Stimulated activated CD8-positive, alpha-beta memory T cell treated with anti-CD3 and anti-CD28 coated beads, Interleukin-4, amount 100 ng/mL, for 4 hours (primary cell): ENCODE results near the gene DMTF1.
"Not testable (repeated sequence)": the region's sequence is repeated elsewhere in the genome, so short reads cannot be mapped to it uniquely, and the experiment has no call there.

Experiments used
- DNase-seq, 2 donors: peaks; one replicate each; pipeline ENCODE4 v3.0.0-alpha.2; 2020; ENCODE audit warnings: low read depth in 2 of 2, low spot score in 1 of 2

DMTF1 gene

DNA sequence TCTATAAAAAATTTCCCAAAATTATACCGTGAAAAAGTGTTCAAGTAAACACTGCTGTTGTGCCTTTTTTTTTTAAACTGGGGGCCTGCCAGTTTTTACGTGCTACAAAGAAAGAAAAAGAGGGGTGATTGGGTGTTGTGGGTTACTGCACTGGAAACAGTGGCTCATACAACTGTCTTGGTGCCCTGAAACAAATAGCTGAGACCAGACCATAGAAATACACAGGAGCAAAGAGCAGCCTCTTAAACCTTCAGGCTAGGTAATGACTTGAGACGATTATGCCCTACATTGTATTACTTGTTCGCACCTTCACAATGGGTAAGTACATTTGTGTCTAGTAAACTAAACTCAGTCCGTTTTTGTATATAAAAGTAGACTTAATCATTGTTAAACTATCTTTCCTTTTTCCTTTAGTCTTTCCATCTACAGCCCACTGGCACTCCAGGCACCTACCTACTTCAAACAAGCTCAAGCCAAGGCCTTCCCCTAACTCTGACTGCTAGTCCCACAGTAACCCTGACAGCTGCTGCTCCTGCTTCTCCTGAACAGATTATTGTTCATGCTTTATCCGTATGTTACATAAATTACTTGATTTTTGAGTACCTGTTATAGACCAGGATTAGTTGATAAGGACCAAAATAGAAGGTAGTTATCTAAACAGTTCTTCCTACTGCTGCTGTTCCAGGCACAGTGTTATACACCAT, 40.7 kb downstream of the DMTF1 start:
- DNase-seq, result no peak

DNA sequence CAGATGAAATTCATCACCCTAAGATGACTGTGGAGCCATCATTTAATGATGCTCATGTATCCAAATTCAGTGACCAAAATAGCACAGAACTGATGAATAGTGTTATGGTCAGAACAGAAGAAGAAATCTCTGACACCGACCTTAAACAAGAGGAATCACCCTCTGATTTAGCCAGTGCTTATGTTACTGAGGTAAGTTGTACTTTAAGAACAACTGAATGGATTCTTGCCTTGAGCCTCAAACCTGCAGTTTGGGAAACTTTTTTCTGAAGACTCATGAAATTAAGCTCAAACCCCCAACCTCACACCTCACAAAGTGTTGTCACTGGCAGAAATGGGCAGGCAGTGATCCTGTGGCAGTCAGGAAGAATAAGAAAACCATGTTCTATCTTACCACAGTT, 41.7 kb downstream of the DMTF1 start:
- no peak for DNase-seq

DNA sequence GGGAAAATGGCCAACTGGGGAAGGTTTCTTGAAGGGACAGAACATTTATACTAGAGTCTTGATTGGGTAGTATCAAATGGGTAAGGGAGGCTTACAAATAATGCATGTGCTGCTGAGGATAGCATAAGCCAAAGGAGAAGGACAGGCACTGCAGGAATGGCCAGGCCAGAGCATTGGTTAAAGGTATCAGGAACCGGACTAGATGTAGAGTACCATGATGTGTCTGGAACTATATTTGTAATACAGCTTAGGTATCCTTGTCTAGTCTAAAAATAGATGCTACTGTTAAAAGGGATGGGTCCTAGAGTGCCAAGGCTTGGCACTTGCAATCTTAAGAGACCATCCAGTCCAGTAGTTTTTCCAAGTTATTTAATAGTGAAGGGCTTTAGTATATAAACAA, 47.0 kb downstream of the DMTF1 start:
- no peak for DNase-seq

DNA sequence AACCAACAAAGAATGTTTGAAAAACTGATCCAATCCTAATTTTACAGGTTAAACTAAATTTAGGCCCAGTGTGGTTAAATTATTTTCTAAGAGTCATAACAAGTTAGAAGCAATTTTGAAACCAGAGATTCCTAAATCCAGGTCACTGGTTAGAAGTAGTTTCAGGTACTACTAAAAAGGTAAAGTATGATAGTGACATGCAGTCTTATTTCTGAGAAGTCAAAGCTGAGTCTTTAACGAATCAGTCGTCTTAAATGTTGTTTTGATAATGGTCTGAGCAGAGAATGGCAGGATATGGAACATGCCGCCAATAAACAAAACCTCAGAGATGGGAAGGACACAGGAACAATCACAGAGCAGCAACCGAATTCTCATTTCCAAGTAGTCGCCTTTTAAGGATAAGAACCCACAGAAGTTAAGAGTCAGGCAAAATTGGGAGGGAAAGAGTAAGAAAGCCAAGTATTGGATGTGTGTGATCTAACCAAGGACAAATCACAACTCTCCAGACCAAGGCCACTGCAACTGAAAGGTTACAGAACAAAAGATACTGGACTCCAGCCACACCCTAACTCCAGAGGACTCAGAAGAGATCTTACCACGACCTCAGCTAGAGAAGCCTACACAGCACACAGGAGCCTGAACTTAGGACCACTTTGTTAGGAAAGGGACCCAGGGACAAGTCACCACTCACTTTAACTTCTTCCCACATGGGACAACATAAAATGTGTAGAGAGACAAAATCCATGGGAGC, 47.6 kb downstream of the DMTF1 start:
- DNase-seq, result no peak

DNA sequence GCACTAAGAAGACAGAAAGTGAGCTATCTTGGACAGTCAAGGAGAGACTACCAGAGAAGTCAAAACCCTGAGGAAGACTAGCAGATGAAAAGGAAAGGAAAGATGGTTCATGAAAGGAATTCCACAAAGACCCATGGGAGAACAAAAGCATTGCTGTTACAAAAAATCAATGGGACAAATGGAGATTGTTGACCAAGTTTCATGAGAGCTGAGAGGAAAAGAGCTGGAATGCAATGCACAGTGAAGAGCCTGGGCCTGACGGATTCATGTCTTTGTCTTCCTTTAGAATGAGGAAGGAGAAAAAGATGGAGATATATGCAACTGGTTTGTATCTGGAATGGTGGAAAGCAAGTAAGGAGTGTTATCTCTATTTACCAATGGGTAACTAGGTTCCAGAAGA, 50.0 kb downstream of the DMTF1 start:
- no peak for DNase-seq

DNA sequence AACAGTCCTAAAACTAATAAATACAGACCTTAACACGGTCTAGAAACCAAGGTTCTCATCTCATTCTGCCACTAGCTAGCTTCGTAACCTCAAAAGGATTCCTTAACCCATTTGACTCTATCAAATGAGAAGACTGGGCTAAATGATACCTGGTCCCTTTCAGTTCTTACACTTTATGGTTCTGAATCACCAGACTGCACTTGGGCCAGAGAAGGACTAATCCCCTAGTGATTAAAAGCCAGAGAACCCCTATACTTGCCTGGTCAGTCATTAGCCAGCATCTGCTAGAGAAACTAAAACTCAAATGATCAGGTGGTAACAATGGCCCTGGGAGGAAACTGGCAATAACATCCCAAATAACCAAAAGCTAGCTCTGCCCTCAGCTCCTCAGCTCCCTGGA, 50.5 kb downstream of the DMTF1 start:
- no peak for DNase-seq

DNA sequence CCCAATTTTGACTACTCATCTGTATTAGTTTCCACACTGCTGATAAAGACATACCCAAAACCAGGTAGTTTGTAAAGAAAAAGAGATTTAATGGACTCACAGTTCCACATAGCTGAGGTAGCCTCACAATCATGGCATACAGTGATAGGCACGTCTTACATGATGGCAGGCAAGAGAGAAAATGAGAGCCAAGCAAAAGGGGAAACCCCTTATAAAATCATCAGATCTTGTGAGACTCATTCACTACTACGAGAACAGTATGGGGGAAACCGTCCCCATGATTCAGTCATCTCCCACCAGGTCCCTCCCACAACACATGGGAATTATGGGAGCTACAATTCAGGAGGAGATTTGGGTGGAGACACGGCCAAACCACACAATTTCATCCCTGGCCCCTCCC, 51.7 kb downstream of the DMTF1 start:
- not testable (repeated sequence) for DNase-seq

DNA sequence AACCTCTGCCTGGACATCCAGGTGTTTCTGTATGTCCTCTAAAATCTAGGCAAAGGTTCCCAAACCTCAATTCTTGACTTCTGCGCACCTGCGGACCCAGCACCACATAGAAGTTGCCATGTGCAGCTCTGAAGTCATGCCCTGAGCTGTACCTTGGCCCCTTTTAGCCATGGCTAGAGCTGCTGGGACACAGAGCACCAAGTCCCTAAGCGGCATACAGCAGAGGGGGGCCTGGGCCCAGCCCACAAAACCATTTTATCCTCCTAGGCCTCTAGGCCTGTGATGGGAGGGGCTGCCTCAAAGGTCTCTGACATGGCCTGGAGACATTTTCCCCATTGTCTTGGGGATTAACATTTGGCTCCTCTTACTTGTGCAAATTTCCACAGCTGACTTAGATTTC, 52.7 kb downstream of the DMTF1 start:
- no peak for DNase-seq

DNA sequence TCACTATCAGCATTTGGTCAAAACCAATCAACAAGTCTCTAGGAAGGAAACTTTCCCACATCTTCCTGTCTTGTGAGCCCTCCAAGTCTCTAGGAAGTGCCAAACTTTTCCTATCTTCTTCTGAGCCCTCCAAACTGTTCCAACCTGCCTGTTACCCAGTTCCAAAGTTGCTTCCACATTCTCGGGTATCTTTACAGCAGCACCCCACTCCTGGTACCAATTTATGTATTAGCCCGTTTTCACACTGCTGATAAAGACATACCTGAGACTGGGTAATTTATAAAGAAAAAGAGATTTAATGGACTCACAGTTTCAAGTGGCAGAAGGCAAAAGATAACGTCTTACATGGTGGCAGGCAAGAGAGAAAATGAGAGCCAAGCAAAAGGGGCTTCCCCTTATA, 53.4 kb downstream of the DMTF1 start:
- not testable (repeated sequence) for DNase-seq

DNA sequence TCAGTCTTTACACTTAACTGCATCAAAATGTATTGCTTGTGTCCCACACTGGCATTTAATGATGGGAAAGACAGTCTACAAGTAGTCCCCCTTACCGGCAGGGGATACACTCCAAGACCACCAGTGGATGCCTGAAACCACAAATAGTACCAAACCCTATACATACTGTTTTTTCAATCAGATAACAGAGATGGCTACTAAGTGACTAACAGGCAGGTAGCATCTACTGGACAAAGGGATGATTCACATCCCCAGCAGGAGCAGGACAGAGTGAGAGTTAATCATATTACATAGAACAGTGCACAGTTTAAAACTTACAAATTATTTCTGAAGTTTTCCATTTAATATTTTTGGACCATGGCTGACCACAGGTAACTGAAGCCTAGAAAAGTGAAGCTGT, 54.1 kb downstream of the DMTF1 start:
- DNase-seq, result no peak

DNA sequence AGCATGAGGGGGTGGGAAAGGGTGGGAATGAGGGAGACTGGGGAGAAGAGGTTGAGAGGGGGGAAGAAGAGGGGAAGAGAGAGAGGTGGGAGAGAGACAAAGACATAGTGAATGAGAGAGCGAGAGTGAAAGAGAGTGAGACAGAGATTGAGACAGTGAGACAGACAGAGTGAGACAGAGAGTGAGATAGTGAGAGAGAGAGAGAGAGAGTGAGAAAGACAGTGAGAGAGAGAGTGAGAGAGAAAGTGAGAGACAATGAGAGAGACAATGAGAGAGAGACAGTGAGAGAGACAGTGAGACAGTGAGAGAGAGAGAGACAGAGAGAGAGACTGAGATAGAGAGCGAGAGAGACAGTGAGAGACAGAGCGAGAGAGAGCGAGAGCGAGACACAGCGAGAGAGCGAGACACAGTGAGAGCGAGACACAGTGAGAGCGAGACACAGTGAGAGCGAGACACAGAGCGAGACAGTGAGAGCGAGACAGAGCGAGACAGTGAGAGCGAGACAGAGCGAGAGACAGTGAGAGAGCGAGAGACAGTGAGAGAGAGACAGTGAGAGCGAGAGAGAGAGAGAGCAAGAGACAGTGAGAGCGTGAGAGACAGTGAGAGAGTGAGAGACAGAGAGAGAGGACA, 57.2 kb downstream of the DMTF1 start:
- DNase-seq, result no peak

DNA sequence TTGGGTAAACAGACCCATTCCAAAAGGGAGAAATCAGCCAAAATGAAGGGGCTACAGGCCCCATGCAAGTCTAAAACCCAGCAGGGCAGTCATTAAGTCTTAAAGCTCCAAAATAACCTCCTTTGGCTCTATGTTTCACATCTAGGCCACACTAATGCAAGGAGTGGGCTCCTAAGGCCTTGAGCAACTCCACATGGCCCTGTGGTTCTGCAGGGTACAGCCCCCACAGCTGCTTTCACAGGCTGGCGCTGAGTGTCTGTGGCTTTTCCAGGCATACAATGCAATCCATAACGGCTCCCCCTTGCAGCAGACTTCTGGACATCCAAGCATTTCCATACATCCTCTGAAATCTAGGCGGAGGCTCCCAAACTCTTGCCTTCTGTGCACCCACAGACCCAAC, 58.3 kb downstream of the DMTF1 start:
- no peak for DNase-seq

DNA sequence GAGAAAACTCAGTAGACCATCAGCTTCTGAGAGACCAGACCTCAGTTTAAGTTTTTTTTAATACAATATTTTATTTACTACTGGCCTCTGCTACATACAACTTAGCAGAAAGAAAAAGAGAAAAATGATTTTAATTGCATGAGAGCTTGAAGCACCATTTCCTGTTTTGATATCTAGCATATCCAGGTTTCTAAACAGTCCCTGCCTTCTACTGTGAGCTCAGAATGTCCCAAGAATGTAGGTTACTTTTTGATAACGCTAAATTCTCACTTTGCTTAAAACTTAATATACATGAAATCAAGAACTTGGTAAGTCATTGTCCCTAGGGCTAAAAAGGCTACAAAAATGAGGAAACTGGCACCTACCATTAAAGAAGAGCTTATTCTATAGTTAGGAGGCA, 60.2 kb downstream of the DMTF1 start:
- DNase-seq, result no peak

DNA sequence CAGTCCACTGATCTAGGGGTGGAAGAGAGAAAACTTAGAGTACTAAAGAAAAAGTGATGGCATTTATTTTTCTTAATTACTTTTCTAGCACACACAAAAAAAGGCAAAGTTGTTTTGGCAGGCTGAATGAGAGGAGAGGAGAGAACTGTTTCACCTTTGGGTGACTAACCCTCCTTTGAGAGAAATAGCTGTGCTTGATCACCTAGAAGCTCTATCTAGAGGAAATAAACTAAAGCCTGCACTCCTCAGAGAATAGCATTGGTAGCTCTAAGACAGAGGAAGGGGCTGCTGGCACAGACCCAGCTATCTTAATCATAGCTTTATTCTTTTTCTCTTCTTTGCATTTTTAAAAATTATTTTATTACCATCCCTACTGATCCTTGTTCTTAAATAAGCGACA, 61.0 kb downstream of the DMTF1 start:
- DNase-seq, result no peak

DNA sequence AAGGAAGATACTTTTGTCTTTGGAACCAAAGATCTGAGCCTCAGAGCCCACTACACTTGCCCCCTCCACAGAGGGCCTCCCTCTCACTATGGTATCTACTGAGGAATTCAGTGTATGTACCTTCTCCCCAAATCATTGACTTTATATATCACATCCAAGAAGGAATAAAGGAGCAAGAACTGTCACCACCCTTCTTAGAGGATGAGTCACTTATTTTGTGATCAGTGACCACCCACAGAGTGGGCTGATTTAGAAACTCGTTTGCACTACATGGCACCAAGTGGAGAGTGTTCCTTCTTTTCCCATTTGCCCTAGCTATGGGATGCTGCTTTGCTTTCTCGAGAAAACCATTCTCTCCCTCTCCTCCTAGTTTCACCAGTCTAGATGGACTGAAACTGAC, 61.6 kb downstream of the DMTF1 start:
- DNase-seq, result no peak

DNA sequence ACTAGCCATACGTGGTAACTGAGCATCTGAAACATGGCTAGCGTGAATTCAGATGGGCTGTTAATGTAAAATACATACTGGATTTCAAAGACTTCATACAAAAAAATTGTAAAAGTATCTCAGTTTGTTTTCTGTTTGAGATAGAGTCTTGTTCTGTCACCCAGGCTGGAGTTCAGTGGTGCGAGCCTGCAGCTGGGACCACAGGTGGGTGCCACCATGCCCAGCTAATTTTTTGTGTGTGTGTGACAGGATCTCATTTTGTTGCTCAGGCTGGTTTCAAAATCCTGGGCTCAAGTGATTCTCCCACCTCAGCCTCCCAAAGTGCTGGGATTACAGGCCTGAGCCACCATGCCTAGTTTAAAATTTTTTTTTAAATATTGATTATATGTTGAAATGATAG, 62.8 kb downstream of the DMTF1 start:
- DNase-seq, result no peak

DNA sequence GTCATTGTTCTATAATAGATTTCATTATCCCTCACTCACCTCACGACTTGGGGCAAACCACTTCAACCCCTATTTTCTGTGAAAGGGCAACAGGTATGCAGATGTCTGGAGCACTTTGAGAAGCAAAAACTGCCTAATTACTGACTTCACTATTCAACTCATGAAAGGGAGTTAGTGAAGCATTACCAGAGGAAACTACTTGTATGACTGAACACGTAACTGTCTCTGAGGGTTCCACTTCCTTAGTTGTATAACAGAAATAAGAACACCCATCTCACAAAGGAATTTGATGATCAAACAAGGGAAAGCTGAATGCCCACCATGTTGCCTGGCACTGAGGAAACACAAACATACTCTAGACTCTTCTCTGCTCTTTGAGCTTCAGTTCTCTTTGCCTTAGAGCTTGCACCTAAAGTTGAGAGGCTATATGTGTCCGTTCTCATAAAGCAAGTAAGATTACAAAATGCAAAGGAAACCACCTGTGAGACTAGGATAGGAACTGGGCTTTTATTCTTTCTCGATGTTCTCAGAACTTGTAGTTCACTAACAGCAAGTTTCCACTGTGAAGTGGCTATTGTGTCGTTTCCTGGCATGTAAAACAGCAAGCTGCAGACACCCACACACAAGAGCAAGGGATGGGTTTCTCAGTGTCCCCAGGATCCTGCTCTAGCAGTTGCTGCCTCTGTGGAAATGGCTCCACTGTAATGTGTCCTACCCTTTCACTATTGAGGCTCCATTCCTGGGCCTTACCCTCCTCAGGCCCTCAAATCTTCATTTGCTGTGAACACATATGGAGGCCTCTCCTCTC, 64.7 kb downstream of the DMTF1 start:
- DNase-seq, result peak in 1 of 2 donors; percentile 5

DNA sequence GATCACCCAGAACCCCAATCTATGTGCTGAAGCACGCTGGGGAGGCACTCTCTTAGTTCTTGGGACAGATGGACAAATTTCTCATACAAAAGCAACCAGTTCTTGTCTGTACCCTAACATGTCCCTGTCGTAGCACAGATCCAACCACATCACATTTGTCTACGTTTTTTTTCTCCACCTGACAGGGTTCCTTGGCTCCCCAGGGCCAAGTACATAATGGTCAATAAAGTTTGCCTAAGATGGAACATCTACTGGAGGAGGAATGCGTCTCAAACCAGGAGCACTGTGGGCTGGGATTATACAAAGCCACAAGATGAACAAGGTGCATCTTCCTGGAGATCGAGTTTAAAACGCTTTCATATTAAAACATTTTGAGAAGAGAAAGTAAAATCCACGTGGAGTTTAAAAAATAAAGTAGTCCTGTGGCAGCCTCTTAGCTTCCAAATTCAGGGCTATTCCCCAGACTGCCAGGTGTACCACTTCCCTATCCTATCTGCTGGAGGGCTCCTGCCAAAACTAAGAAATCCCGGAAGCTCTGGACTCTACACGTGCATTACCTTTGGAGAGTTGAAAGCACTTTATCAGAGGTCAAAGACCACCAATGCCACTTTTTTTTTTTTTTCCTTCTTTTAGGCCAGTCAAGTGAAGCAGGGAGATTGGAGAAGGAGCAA, 65.9 kb downstream of the DMTF1 start:
- DNase-seq, result no peak

DNA sequence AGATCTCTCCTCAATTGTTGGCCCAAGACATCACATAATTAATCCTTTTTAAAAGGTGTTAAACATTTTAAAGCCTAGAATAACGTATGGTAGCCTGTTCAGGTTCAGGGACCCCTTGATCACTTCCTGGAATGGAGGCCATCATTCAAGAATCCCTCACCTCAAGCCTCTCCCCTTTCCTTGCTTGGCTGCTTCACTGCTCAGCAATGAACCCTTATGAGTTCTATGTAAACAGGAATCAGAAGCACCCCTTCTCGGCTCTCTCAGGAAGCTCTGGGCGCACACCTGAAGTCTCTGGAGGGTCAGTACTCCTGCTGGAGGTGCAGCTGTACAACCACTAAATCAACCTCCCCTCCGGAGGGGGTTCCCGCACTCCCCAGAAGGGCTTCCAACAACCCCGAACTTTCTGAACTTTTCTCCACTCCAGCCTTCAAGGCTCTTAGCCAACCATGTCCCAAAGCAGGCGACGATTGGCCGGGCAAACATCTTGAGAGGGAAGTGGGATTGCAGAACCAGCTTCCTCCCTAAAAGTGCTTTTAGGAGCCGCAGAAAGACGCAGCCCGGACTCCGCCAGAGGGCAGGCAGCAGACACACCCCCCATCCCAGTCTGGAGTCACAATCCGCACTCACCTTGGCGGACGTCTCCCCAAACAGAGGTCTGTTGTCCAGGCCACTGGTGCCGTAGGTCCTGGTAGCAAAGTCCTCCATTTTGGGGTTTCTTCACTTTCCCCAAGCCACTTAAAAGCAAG, 66.7 kb downstream of the DMTF1 start:
- DNase-seq, result peak in 1 of 2 donors; percentile 2

DNA sequence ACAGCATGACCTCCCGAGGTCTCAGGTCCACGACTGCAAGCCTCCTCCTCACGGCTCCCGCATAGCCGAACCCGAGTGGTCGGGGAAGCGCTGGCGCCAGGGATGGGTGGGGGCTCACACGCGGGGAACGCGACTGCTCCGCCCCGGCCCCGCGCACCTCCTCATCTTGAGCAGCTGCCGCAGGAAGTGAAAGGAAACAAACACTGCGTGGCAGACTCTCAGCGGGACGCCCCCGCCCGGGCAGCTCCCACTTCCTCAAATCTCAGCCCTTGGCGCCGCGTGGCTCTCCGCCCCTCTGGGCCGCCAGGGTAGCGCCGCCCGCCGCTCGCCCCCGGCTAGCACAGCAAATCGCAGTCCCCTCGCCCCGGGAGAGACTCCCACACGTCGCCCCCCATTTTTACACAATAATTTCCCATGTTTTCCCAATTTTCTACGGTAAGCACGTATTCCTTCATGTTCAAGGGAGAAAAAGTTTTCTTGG, 67.3 kb downstream of the DMTF1 start, which contains the start of gene TMEM243:
TSS of gene TMEM243 (minus strand) at position 188 of the 481 bp plus-strand sequence. CDS start 229 bp downstream, outside the sequence.
- DNase-seq, result peak; percentile 63 to 79
